Uterus (tissue), 2 donors: ENCODE measurements around the gene ECSIT.

Source experiments
- POLR2A ChIP-seq, 2 donors: fragments of 450-650 bp; IDR thresholded peaks; one replicate each; pipeline ENCODE4 v1.6.1; 2016; ENCODE audit warnings: antibody characterized with exemption in 2 of 2, mild to moderate bottlenecking in 1 of 2, moderate library complexity in 1 of 2
- TF ChIP-seq, protein P1 (sequence below), 4 experiments: fragments of 200-600 bp in 2 of 4; fragments of 450-650 bp in 2 of 4; sonication (generic) in 2 of 4; IDR thresholded peaks; one replicate each; pipeline ENCODE4 v1.5.1; 2016 to 2019; ENCODE audit warnings: antibody characterized with exemption in 4 of 4, mild to moderate bottlenecking in 2 of 4, moderate library complexity in 1 of 4

DNA sequence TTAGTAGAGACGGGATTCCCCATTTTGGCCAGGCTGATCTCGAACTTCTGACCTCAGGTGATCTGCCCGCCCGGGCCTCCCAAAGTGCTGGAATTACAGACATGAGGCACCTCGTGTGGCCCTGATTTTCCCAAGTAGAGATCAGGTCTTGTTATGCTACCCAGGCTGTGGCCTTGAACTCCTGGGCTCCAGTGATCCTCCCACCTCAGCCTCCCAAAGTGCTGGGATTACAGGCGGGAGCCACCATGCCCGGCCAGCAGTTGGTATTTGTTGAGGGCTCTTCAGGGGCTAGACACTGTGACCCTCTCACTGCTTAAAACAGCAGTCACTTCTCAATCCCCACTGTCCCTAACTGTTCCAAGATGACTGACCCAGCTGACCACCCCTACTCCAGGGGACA lies 39.6 kb downstream of the ECSIT start:
- TF ChIP-seq, protein P1, sequence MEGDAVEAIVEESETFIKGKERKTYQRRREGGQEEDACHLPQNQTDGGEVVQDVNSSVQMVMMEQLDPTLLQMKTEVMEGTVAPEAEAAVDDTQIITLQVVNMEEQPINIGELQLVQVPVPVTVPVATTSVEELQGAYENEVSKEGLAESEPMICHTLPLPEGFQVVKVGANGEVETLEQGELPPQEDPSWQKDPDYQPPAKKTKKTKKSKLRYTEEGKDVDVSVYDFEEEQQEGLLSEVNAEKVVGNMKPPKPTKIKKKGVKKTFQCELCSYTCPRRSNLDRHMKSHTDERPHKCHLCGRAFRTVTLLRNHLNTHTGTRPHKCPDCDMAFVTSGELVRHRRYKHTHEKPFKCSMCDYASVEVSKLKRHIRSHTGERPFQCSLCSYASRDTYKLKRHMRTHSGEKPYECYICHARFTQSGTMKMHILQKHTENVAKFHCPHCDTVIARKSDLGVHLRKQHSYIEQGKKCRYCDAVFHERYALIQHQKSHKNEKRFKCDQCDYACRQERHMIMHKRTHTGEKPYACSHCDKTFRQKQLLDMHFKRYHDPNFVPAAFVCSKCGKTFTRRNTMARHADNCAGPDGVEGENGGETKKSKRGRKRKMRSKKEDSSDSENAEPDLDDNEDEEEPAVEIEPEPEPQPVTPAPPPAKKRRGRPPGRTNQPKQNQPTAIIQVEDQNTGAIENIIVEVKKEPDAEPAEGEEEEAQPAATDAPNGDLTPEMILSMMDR (IDR thresholded peaks at IDR 0.05) = no peak
- no peak for TF ChIP-seq POLR2A (IDR thresholded peaks at IDR 0.05)
